Inferior parietal cortex (tissue), 1 donor: Measurements from ENCODE around the gene KRTAP3-3.
"Not testable (repeated sequence)": the region's sequence is repeated elsewhere in the genome, so short reads cannot be mapped to it uniquely, and the experiment has no call there.

Source experiments
- DNase-seq: peaks from one replicate; pipeline ENCODE4 v3.0.0-alpha.2; 2016; ENCODE audit errors: extremely low spot score

KRTAP3-3 gene

GRCh38 chr17:40993839-40994238, at the start of gene KRTAP3-3:
KRTAP3-3 (minus strand) TSS chr17:40994164; CDS start chr17:40994097, 67 bp downstream.
- DNase-seq: no peak

GRCh38 chr17:41042953-41043352, 49.0 kb upstream of the KRTAP3-3 start:
- DNase-seq: no peak

GRCh38 chr17:41040783-41041571, 47.0 kb upstream of the KRTAP3-3 start, which contains the start of gene KRTAP1-1:
KRTAP1-1 (minus strand) TSS chr17:41041450; CDS start chr17:41041397, 53 bp downstream.
- not testable (repeated sequence) for DNase-seq

- no peak for DNase-seq
Measured at GRCh38 chr17:41037853-41038350, 43.9 kb upstream of the KRTAP3-3 start.

GRCh38 chr17:41034346-41034935, 40.5 kb upstream of the KRTAP3-3 start, which contains the start of gene KRTAP1-3:
KRTAP1-3 (minus strand) TSS chr17:41034874; CDS start chr17:41034821, 53 bp downstream.
- not testable (repeated sequence) for DNase-seq

- no peak for DNase-seq
Measured at GRCh38 chr17:41029633-41030245, 35.8 kb upstream of the KRTAP3-3 start, which contains the start of gene KRTAP1-4. KRTAP1-4 (minus strand) TSS chr17:41030195; CDS start chr17:41030078, 117 bp downstream.

GRCh38 chr17:41026715-41027471, 32.9 kb upstream of the KRTAP3-3 start, which contains the start of gene KRTAP1-5:
KRTAP1-5 (minus strand) TSS chr17:41027208; CDS start chr17:41027155, 53 bp downstream.
- no peak for DNase-seq

GRCh38 chr17:41024697-41025096, 30.7 kb upstream of the KRTAP3-3 start:
- no peak for DNase-seq

GRCh38 chr17:41020336-41020735, 26.4 kb upstream of the KRTAP3-3 start:
- DNase-seq: no peak

- no peak for DNase-seq
Measured at GRCh38 chr17:41019415-41019814, 25.5 kb upstream of the KRTAP3-3 start.

GRCh38 chr17:41018541-41018940, 24.6 kb upstream of the KRTAP3-3 start:
- no peak for DNase-seq

GRCh38 chr17:41016578-41017215, 22.7 kb upstream of the KRTAP3-3 start:
- no peak for DNase-seq

- DNase-seq: no peak
Measured at GRCh38 chr17:41015454-41015853, 21.5 kb upstream of the KRTAP3-3 start.

GRCh38 chr17:41013606-41014005, 19.6 kb upstream of the KRTAP3-3 start:
- no peak for DNase-seq

GRCh38 chr17:41013181-41013580, 19.2 kb upstream of the KRTAP3-3 start:
- DNase-seq: no peak

- DNase-seq: no peak
Measured at GRCh38 chr17:41012326-41013120, 18.6 kb upstream of the KRTAP3-3 start.

GRCh38 chr17:41010441-41010840, 16.5 kb upstream of the KRTAP3-3 start:
- no peak for DNase-seq

GRCh38 chr17:41009936-41010335, 16.0 kb upstream of the KRTAP3-3 start:
- DNase-seq: no peak

GRCh38 chr17:41009301-41009760, 15.4 kb upstream of the KRTAP3-3 start:
- DNase-seq: no peak

GRCh38 chr17:41008811-41009210, 14.8 kb upstream of the KRTAP3-3 start, which contains the start of gene KRTAP3-1:
KRTAP3-1 (minus strand) TSS chr17:41009128; CDS start chr17:41009074, 54 bp downstream.
- DNase-seq: no peak
